Liver (tissue), 9 donors: ENCODE results near the gene INSC. TPM values are rescaled to one million over a fixed set of nuclear protein-coding genes. Genes with fewer than 3 reads are reported as not detected.

Source experiments
- DNase-seq: peaks from one replicate; pipeline ENCODE4 v3.0.0-alpha.2; 2017; ENCODE audit warnings: low spot score
- H3K27ac ChIP-seq, 2 donors: one replicate each; pipeline ENCODE4 v1.7.0; 2013; ENCODE audit warnings: inconsistent platforms in 2 of 2, low read length in 2 of 2, control low read depth in 1 of 2, low read depth in 1 of 2, mild to moderate bottlenecking in 1 of 2
- H3K27me3 ChIP-seq, 4 donors: one replicate each; pipeline versions ENCODE4 v1.6.1 to v1.7.0; 2013; ENCODE audit warnings: low read length in 3 of 4, inconsistent platforms in 1 of 4, mild to moderate bottlenecking in 1 of 4, moderate library complexity in 1 of 4; ENCODE audit not compliant: control insufficient read depth in 4 of 4, insufficient read depth in 4 of 4
- H3K36me3 ChIP-seq, 4 donors: one replicate each; pipeline versions ENCODE4 v1.6.1 to v1.7.0; 2013; ENCODE audit warnings: low read length in 3 of 4, mild to moderate bottlenecking in 3 of 4, low read depth in 1 of 4, moderate library complexity in 1 of 4; ENCODE audit not compliant: control insufficient read depth in 4 of 4, insufficient read depth in 3 of 4
- H3K4me1 ChIP-seq, 4 donors: one replicate each; pipeline versions ENCODE4 v1.6.1 to v1.7.0; 2013; ENCODE audit warnings: low read length in 3 of 4, mild to moderate bottlenecking in 3 of 4, moderate library complexity in 1 of 4; ENCODE audit not compliant: control insufficient read depth in 4 of 4, insufficient read depth in 4 of 4
- H3K4me3 ChIP-seq, 3 donors: one replicate each; pipeline versions ENCODE4 v1.6.1 to v1.7.0; 2013; ENCODE audit warnings: low read length in 3 of 3, control low read depth in 1 of 3, low read depth in 1 of 3, mild to moderate bottlenecking in 1 of 3
- H3K9ac ChIP-seq, 2 donors: one replicate each; pipeline ENCODE4 v1.7.0; 2013; ENCODE audit warnings: low read length in 2 of 2, mild to moderate bottlenecking in 2 of 2, moderate library complexity in 2 of 2, control low read depth in 1 of 2, low read depth in 1 of 2
- H3K9me3 ChIP-seq, 4 donors: one replicate each; pipeline versions ENCODE4 v1.6.1 to v1.7.0; 2013; ENCODE audit warnings: low read length in 3 of 4; ENCODE audit not compliant: control insufficient read depth in 4 of 4
- EGR1 ChIP-seq, 2 donors: IDR thresholded peaks; 2 replicates each; pipeline ENCODE4 v1.6.1; 2016 to 2018; ENCODE audit warnings: antibody characterized with exemption in 2 of 2, low read depth in 2 of 2
- FOXA2 ChIP-seq: IDR thresholded peaks from 2 replicates; pipeline ENCODE4 v1.6.1; 2016; ENCODE audit warnings: antibody characterized with exemption
- JUND ChIP-seq, 2 donors: IDR thresholded peaks; 2 replicates each; pipeline ENCODE4 v1.6.1; 2016; ENCODE audit warnings: antibody characterized with exemption in 2 of 2
- MAX ChIP-seq: IDR thresholded peaks from 2 replicates; pipeline ENCODE4 v1.6.1; 2016; ENCODE audit warnings: antibody characterized with exemption
- REST ChIP-seq: IDR thresholded peaks from 2 replicates; pipeline ENCODE4 v1.6.1; 2016; ENCODE audit warnings: antibody characterized with exemption, mild to moderate bottlenecking
- TAF1 ChIP-seq: conservative IDR thresholded peaks from 2 replicates; pipeline ENCODE4 v1.6.1; 2016; ENCODE audit warnings: antibody characterized with exemption, mild to moderate bottlenecking
- YY1 ChIP-seq: IDR thresholded peaks from 2 replicates; pipeline ENCODE4 v1.6.1; 2016; ENCODE audit warnings: antibody characterized with exemption, mild to moderate bottlenecking
- ZBTB33 ChIP-seq: IDR thresholded peaks from 2 replicates; pipeline ENCODE4 v1.6.1; 2016; ENCODE audit warnings: antibody characterized with exemption
- WGBS: extraction: QIAGEN DNeasy Blood & Tissue Kit; methylation state at CpG from one replicate; pipeline ENCODE4 v1.1.7; 2013; 5-methylcytosine and 5-hydroxymethylcytosine counted together
- polyA plus RNA-seq, 2 donors: library from polyadenylated mRNA; stranded (reverse) in 1 of 2; unstranded in 1 of 2; fragments of 200-250 nt in 1 of 2; fragments of >200 nt in 1 of 2; fragmentation: Nextera tagmentation in 1 of 2; extraction: Ambion mirVana in 1 of 2; gene quantifications; one replicate each; pipeline versions ENCODE4 v1.2.1 to v1.2.3, GENCODE V29; 2013 to 2015
- total RNA-seq, 2 donors: library from RNA; depleted of rRNA; stranded (reverse); fragments of >200 nt; gene quantifications; one replicate each; pipeline ENCODE4 v1.2.3, GENCODE V29; 2014
- donor health status: healthy.
- donor health status: healthy.
- donor health status: healthy.
- donor health status: healthy.
- donor health status: healthy.

The INSC gene
- total and polyA plus RNA-seq, 4 donors = 0.02 to 0.25 (median 0.12) TPM

GRCh38 chr11:15119352-15119751, 4.6 kb downstream of the INSC start:
- 82% methylated on average over 4 of the region's 4 CpGs for WGBS
- Histone ChIP-seq H3K4me3 (no peak overlapping the region), H3K36me3 (no peaks in the 10 kb centered on the region), H3K27ac (no peak overlapping the region), H3K27me3 (peaks cover 0 to 3% (median 0%) of the 10 kb centered on the region in 4 donors), H3K9me3 (no peaks in the 10 kb centered on the region), H3K9ac (no peak overlapping the region), H3K4me1 (peaks cover 0 to 3% (median 1%) of the 10 kb centered on the region in 4 donors)
- TF ChIP-seq FOXA2 (no peak), YY1 (no peak)
- no peak for DNase-seq

GRCh38 chr11:15119826-15120225, 5.1 kb downstream of the INSC start:
- no peak overlapping the region for H3K9ac ChIP-seq
- H3K36me3 ChIP-seq = no peaks in the 10 kb centered on the region
- WGBS = 86% methylated on average over 1 of the region's 1 CpG

GRCh38 chr11:15123849-15124248, 9.1 kb downstream of the INSC start:
- H3K27me3 ChIP-seq = peaks cover 0 to 3% (median 0%) of the 10 kb centered on the region in 4 donors
- WGBS = 82% methylated on average over 1 of the region's 1 CpG
- no peak overlapping the region for H3K27ac ChIP-seq
- no peaks in the 10 kb centered on the region for H3K4me1 ChIP-seq
- no peaks in the 10 kb centered on the region for H3K9me3 ChIP-seq
- DNase-seq = no peak
- H3K9ac ChIP-seq = no peak overlapping the region
- no peaks in the 10 kb centered on the region for H3K36me3 ChIP-seq
- no peak overlapping the region for H3K4me3 ChIP-seq
- no peak for TF ChIP-seq MAX
- no peak for TF ChIP-seq TAF1
- no peak for TF ChIP-seq REST
- no peak for TF ChIP-seq EGR1 (IDR thresholded peaks at IDR 0.05; ENCODE audit: low read depth in 2 of 2)

More at GRCh38 chr11:15119826-15120225, 5.1 kb downstream of the INSC start:
- H3K9me3 ChIP-seq = no peaks in the 10 kb centered on the region
- no peak for DNase-seq
- no peak overlapping the region for H3K27ac ChIP-seq
- H3K4me3 ChIP-seq = no peak overlapping the region
- H3K27me3 ChIP-seq = peaks cover 0 to 3% (median 0%) of the 10 kb centered on the region in 4 donors
- peaks cover 0 to 2% (median 0%) of the 10 kb centered on the region in 4 donors for H3K4me1 ChIP-seq
- no peak for TF ChIP-seq ZBTB33

- Histone ChIP-seq H3K27ac (no peak overlapping the region), H3K27me3 (peaks cover 0 to 3% (median 0%) of the 10 kb centered on the region in 4 donors), H3K4me1 (no peaks in the 10 kb centered on the region), H3K36me3 (no peaks in the 10 kb centered on the region), H3K4me3 (no peak overlapping the region), H3K9me3 (no peaks in the 10 kb centered on the region), H3K9ac (no peak overlapping the region)
- WGBS = 73% methylated on average over 2 of the region's 2 CpGs
- no peak for DNase-seq
- TF ChIP-seq JUND (IDR thresholded peaks at IDR 0.05) (no peak), TAF1 (no peak)
Measured at GRCh38 chr11:15124528-15124927, 9.8 kb downstream of the INSC start.
